Right atrium auricular region (tissue), 2 donors: ENCODE results near the gene ERBB4. TPM values are rescaled to one million over a fixed set of nuclear protein-coding genes. Genes with fewer than 3 reads are reported as not detected.
"Not testable (repeated sequence)": the region's sequence is repeated elsewhere in the genome, so short reads cannot be mapped to it uniquely, and the experiment has no call there.

Source experiments
- DNase-seq: peaks from one replicate; pipeline ENCODE4 v3.0.0-alpha.2; 2019; ENCODE audit warnings: low spot score
- H3K27ac ChIP-seq, 2 donors: fragments of 200-600 bp; sonication (generic); 1 replicate in 1 of 2; 2 replicates in 1 of 2; pipeline ENCODE4 v1.5.1; 2016 to 2019
- H3K27me3 ChIP-seq, 2 donors: fragments of 200-600 bp; sonication (generic); one replicate each; pipeline versions ENCODE4 v1.5.1 to v1.6.0; 2017 to 2019
- H3K36me3 ChIP-seq: fragments of 200-600 bp; sonication (generic); one replicate; pipeline ENCODE4 v1.5.1; 2016
- H3K4me1 ChIP-seq, 2 donors: fragments of 200-600 bp; sonication (generic); one replicate each; pipeline versions ENCODE4 v1.5.1 to v1.6.0; 2017 to 2019
- H3K4me3 ChIP-seq, 2 donors: fragments of 200-600 bp; sonication (generic); 1 replicate in 1 of 2; 2 replicates in 1 of 2; pipeline ENCODE4 v1.5.1; 2017 to 2019; ENCODE audit warnings: mild to moderate bottlenecking in 1 of 2, moderate library complexity in 1 of 2
- H3K9me3 ChIP-seq, 2 donors: fragments of 200-600 bp; sonication (generic); one replicate each; pipeline ENCODE4 v1.5.1; 2019
- total RNA-seq, 2 donors: library from RNA; depleted of rRNA; stranded (reverse); fragments of >200 nt; gene quantifications; one replicate each; pipeline ENCODE4 v1.1.0, GENCODE V29; 2016
- TF ChIP-seq, protein P1 (sequence below), 2 donors: fragments of 200-600 bp; sonication (generic); IDR thresholded peaks; one replicate each; pipeline ENCODE4 v1.5.1; 2019; ENCODE audit warnings: antibody characterized with exemption in 2 of 2

ERBB4 gene
- total RNA-seq, 2 donors from 2014 or later: 12.4 to 22.4 TPM

DNA sequence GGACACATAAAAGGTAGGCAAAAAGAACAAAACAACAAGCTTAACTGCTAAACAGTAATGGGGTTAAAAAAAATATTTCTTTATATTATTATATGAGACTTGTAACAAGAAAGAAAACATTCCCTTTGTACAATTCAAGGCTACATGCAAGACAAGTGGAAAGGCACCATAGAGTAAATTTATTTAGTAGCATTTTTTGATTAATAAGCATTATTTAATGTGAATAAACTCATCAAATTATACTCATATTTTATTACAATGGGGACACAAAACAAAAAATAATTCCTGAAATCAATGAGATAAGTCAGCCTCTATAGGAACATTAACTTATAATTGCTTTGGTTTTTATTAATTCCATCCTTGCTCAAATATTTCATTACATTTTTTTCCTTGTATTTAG, 809.2 kb downstream of the ERBB4 start:
- no peak for DNase-seq
- H3K9me3 ChIP-seq: no peaks in the 10 kb centered on the region
- no peaks in the 10 kb centered on the region for H3K4me1 ChIP-seq
- TF ChIP-seq, protein P1, sequence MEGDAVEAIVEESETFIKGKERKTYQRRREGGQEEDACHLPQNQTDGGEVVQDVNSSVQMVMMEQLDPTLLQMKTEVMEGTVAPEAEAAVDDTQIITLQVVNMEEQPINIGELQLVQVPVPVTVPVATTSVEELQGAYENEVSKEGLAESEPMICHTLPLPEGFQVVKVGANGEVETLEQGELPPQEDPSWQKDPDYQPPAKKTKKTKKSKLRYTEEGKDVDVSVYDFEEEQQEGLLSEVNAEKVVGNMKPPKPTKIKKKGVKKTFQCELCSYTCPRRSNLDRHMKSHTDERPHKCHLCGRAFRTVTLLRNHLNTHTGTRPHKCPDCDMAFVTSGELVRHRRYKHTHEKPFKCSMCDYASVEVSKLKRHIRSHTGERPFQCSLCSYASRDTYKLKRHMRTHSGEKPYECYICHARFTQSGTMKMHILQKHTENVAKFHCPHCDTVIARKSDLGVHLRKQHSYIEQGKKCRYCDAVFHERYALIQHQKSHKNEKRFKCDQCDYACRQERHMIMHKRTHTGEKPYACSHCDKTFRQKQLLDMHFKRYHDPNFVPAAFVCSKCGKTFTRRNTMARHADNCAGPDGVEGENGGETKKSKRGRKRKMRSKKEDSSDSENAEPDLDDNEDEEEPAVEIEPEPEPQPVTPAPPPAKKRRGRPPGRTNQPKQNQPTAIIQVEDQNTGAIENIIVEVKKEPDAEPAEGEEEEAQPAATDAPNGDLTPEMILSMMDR (IDR thresholded peaks at IDR 0.05): no peak
- H3K27me3 ChIP-seq: no peaks in the 10 kb centered on the region
- no peaks in the 10 kb centered on the region for H3K36me3 ChIP-seq
- no peak overlapping the region for H3K27ac ChIP-seq
- no peak overlapping the region for H3K4me3 ChIP-seq

DNA sequence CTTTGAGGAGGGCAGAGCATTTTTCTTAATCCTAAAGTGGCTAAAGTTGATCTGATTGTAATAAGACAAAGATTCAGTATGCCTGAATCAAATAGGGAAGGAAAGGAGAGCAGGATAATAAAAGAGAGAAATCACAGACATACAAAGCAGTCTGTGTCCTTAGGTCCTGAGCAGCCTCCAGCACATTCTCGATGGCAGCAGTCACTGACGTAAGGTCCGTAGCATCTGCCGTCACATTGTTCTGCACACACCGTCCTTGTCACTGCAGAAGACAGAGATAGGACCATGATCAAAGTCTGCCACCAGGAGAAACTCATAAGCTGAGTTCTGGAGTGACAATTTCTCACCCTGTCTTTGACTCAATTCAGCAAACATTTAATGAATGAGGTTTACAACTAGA, 813.7 kb downstream of the ERBB4 start:
- no peaks in the 10 kb centered on the region for H3K9me3 ChIP-seq
- H3K27ac ChIP-seq: no peak overlapping the region
- no peaks in the 10 kb centered on the region for H3K4me1 ChIP-seq
- no peak for DNase-seq
- H3K4me3 ChIP-seq: no peak overlapping the region
- TF ChIP-seq, protein P1 (IDR thresholded peaks at IDR 0.05): no peak
- H3K36me3 ChIP-seq: no peaks in the 10 kb centered on the region
- H3K27me3 ChIP-seq: no peaks in the 10 kb centered on the region

DNA sequence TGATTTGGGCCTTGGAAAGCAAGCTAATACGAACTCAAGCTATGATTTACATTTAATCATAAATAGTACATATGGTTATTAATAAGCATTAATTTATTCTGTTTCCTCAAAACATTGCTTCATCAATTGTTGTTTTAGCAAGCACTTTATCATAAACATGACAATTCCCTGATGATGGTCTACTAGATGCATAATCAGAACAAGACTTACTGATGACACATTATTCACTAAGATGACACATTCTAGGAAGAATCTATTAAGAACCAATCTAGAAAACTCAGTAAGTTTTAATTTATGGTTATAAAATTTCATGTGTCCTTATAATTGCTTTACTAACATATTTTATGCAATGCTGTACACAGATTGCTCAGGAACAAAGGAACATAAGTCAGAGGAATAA, 815.2 kb downstream of the ERBB4 start:
- Histone ChIP-seq H3K36me3 (no peaks in the 10 kb centered on the region), H3K4me1 (no peaks in the 10 kb centered on the region), H3K27me3 (no peaks in the 10 kb centered on the region), H3K27ac (no peak overlapping the region), H3K4me3 (no peak overlapping the region), H3K9me3 (no peaks in the 10 kb centered on the region)
- DNase-seq: no peak
- TF ChIP-seq, protein P1 (IDR thresholded peaks at IDR 0.05): no peak

DNA sequence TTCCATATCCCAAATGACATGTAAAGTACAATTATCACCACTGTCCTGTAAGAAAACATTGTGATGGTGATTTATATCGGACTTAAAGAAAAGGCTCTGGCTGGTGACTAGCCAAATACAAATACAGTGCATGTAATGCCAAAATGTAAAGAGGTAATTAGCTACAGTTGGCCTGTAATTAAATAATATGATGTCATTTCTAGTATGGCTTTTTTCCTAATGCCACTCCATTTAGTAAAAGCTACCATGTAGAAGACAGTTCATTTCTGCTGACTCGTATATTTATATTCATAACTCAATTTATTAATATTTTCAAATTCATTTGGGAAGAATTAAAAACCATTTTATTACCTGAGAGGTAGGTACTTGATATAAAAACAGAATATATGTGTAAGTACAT, 815.7 kb downstream of the ERBB4 start:
- Histone ChIP-seq H3K9me3 (no peaks in the 10 kb centered on the region), H3K4me3 (no peak overlapping the region), H3K27me3 (no peaks in the 10 kb centered on the region), H3K4me1 (no peaks in the 10 kb centered on the region), H3K36me3 (no peaks in the 10 kb centered on the region), H3K27ac (no peak overlapping the region)
- DNase-seq: no peak
- TF ChIP-seq, protein P1 (IDR thresholded peaks at IDR 0.05): no peak

DNA sequence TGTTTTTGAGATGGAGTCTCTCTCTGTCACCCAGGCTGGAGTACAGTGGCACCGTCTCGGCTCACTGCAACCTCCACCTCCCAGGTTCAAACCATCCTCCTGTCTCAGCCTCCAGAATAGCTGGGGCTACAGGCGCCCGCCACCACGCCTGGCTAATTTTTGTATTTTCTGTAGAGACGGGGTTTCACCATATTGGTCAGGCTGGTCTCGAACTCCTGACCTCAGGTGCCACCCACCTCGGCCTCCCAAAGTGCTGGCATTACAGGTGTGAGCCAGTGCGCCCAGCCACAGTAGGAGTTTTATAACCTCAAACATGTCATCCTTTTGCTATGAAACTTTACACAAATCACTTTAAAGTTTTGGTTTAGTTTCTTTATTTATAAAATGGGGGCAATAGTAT, 816.7 kb downstream of the ERBB4 start:
- H3K4me1 ChIP-seq, H3K36me3 ChIP-seq, H3K27me3 ChIP-seq, DNase-seq, H3K9me3 ChIP-seq, H3K27ac ChIP-seq, H3K4me3 ChIP-seq: not testable (repeated sequence)

DNA sequence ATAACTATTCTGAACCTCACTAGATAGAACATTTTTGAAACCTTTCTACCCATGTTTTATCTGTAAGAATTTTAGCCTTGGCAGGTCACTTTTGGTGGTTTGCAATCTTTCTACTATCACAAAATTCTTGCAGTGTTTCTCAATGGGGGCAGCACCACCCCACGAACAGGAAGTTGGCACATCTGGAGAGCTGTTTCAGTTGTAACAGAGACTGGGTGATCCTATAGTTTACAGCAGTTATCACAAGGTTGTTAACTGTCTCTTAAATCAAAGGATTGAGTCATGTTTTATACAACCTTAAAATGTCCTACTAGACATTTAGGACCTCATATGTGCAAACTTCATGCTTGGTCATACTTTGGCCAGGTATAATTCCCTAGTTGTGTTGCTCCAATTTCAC, 829.2 kb downstream of the ERBB4 start:
- H3K4me1 ChIP-seq: no peaks in the 10 kb centered on the region
- DNase-seq: no peak
- H3K9me3 ChIP-seq: no peaks in the 10 kb centered on the region
- TF ChIP-seq, protein P1 (IDR thresholded peaks at IDR 0.05): no peak
- no peak overlapping the region for H3K27ac ChIP-seq
- no peak overlapping the region for H3K4me3 ChIP-seq
- no peaks in the 10 kb centered on the region for H3K27me3 ChIP-seq
- H3K36me3 ChIP-seq: no peaks in the 10 kb centered on the region
